Measurements from ENCODE around the gene SARS2. TPM values are rescaled to one million over a fixed set of nuclear protein-coding genes. Genes with fewer than 3 reads are reported as not detected.

SARS2 gene
- 24.2 and 32.8 TPM in 2 replicates for total RNA-seq

DNA sequence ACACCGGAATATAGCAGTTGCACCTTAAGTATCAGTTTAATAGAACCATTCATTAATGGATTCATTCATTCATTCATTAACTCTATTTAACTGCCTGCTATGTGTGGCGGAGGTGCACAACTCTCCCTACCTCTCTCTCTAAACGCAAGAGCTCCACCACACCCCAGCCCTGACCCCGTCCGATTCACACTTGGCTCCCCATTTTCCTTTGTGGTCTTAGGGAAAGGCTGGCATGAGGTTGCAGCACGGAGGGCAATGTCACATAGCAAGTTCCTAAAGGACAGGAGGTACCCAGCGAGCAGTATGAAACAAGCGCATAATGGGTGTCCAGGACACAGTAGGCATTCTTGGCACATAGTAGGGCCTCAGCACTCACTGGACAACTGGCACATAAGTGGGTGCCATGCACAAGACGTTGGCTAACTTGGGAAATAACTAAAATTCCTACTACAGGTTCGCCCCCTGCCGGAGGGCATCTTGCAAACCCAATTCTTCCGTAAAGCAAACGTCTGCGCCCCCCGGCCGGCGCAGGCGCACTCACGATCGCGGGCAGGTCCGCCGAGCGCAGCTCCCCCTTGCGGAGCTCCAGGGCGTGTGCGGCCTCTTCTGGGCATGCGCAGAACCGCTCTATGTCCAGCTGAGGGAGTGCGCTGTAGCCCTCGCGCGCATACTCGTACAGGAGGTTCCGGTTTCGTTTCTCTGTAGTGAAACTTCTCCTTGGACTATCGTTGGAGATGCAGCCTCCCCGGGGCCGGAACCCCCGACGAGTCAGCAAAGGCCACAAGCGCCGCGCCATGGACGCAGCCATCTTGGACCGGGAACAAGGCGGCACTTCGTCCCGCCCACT is at the start of gene SARS2:
Gene SARS2 (minus strand): TSS at position 835 of the 847 bp plus-strand sequence. CDS start 27 bp downstream, at position 808.

DNA sequence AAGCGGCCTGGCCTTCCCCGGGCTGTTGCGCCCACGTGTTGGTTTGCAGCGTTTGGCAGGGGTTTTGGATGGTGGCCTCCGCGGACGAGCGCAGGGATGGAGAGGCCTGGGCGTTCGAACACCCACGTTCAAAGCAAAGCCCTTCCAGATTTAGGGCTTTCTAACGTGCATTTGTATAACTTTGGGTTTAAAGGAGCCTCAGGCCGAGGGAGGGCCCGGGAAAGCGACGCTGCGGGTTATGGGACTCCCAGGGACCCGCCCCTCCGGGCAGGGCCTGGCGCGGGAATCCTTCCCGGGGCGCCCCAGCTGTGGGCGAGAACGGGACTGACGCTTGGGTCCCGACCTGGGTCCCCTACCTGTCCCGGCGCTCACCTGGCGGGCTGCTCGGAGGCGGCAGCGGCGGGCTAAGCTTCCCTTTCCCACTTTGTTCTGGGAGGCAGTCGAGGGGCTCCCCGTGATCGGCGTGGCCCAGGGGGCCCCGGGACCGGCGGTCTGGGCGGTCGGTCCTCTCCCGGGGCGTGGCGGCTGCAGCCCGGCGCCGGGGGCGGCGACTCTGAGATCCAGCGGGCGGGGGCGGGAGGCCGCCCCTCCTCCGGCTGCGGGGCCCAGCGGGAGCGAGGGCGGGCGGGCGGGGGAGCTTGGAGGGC is 44.8 kb upstream of the SARS2 start, which contains the start of gene FBXO17:
Gene FBXO17 (minus strand): TSS at position 529 of the 647 bp plus-strand sequence. CDS start 25,423 bp downstream, outside the sequence.

GRCh38 chr19:38930776-38931520 is 385 bp upstream of the SARS2 start, which contains the start of gene MRPS12:
MRPS12 (plus strand) TSS chr19:38930944; CDS start chr19:38931295, 351 bp downstream.

GRCh38 chr19:38899447-38900201 is 30.9 kb downstream of the SARS2 start, which contains the start of the genes NFKBIB and SIRT2:
NFKBIB (plus strand) TSS chr19:38899969; CDS start chr19:38900033, 64 bp downstream.
SIRT2 (minus strand) TSS chr19:38899618; CDS start chr19:38899521, 97 bp downstream.

GRCh38 chr19:38877781-38878574 is 52.6 kb downstream of the SARS2 start, which contains the start of gene RINL:
RINL (minus strand) TSS chr19:38878275; CDS start chr19:38876742, 1,533 bp downstream.

Other genes with a start within 250 kb of the SARS2 start
- gene CAPN12, start 186.3 kb downstream of the SARS2 start, total RNA-seq: 0.50 and 1.5 TPM in 2 replicates
- 2.1 TPM in 1 of 2 replicates, not detected in the other for gene LGALS7, start 157.2 kb downstream of the SARS2 start, total RNA-seq
- gene LGALS7B, start 141.6 kb downstream of the SARS2 start, total RNA-seq: not detected in 2 replicates
- 0.15 TPM in 1 of 2 replicates, not detected in the other for gene LGALS4, start 117.8 kb downstream of the SARS2 start, total RNA-seq
- gene ECH1, start 99.0 kb downstream of the SARS2 start, total RNA-seq: 40.0 and 45.9 TPM in 2 replicates
- 266 and 278 TPM in 2 replicates for gene HNRNPL, start 80.8 kb downstream of the SARS2 start, total RNA-seq
- 2.2 and 3.9 TPM in 2 replicates for gene RINL, start 52.5 kb downstream of the SARS2 start, total RNA-seq
- gene SIRT2, start 31.1 kb downstream of the SARS2 start, total RNA-seq: 37.7 and 45.0 TPM in 2 replicates
- 17.4 and 18.5 TPM in 2 replicates for gene NFKBIB, start 30.8 kb downstream of the SARS2 start, total RNA-seq
- gene CCER2, start 18.6 kb downstream of the SARS2 start, total RNA-seq: not detected in 2 replicates
- gene MRPS12, start 181 bp upstream of the SARS2 start, total RNA-seq: 64.8 and 67.6 TPM in 2 replicates
- gene FBXO17, start 45.0 kb upstream of the SARS2 start, total RNA-seq: 20.3 and 27.5 TPM in 2 replicates
- 2.7 and 3.6 TPM in 2 replicates for gene FBXO27, start 101.8 kb upstream of the SARS2 start, total RNA-seq
- gene ACP7, start 153.6 kb upstream of the SARS2 start, total RNA-seq: 0.34 and 0.45 TPM in 2 replicates
- 19.2 and 21.4 TPM in 2 replicates for gene PAK4, start 195.0 kb upstream of the SARS2 start, total RNA-seq

Measured in bronchus fibroblast of lung (primary cell).